ENCODE measurements around the gene NINL.

The NINL gene

GRCh38 chr20:25547063-25547462, 38.3 kb downstream of the NINL start:
- no peak for TF ChIP-seq CTCF (IDR thresholded peaks at IDR 0.05; ENCODE audit: insufficient read depth, low read depth, low read length, missing control alignments)
- no peak for DNase-seq (ENCODE audit: low read depth)
- H3K4me3 ChIP-seq (ENCODE audit: low read depth, low read length) = no peak overlapping the region

GRCh38 chr20:25546048-25546447, 39.3 kb downstream of the NINL start:
- H3K4me3 ChIP-seq (ENCODE audit: low read depth, low read length) = no peak overlapping the region
- no peak for TF ChIP-seq CTCF (IDR thresholded peaks at IDR 0.05; ENCODE audit: insufficient read depth, low read depth, low read length, missing control alignments)
- no peak for DNase-seq (ENCODE audit: low read depth)

- DNase-seq (ENCODE audit: low read depth) = no peak
- no peak overlapping the region for H3K4me3 ChIP-seq (ENCODE audit: low read depth, low read length)
- TF ChIP-seq CTCF (IDR thresholded peaks at IDR 0.05; ENCODE audit: insufficient read depth, low read depth, low read length, missing control alignments) = no peak
Observed at GRCh38 chr20:25545171-25545570, 40.2 kb downstream of the NINL start.

GRCh38 chr20:25544734-25545133, 40.6 kb downstream of the NINL start:
- TF ChIP-seq CTCF (IDR thresholded peaks at IDR 0.05; ENCODE audit: insufficient read depth, low read depth, low read length, missing control alignments) = no peak
- no peak overlapping the region for H3K4me3 ChIP-seq (ENCODE audit: low read depth, low read length)
- DNase-seq (ENCODE audit: low read depth) = no peak

- no peak overlapping the region for H3K4me3 ChIP-seq (ENCODE audit: low read depth, low read length)
- DNase-seq (ENCODE audit: low read depth) = no peak
- no peak for TF ChIP-seq CTCF (IDR thresholded peaks at IDR 0.05; ENCODE audit: insufficient read depth, low read depth, low read length, missing control alignments)
Observed at GRCh38 chr20:25544311-25544710, 41.0 kb downstream of the NINL start.

GRCh38 chr20:25543068-25543467, 42.3 kb downstream of the NINL start:
- no peak for TF ChIP-seq CTCF (IDR thresholded peaks at IDR 0.05; ENCODE audit: insufficient read depth, low read depth, low read length, missing control alignments)
- no peak for DNase-seq (ENCODE audit: low read depth)
- no peak overlapping the region for H3K4me3 ChIP-seq (ENCODE audit: low read depth, low read length)

- TF ChIP-seq CTCF (IDR thresholded peaks at IDR 0.05; ENCODE audit: insufficient read depth, low read depth, low read length, missing control alignments) = no peak
- no peak for DNase-seq (ENCODE audit: low read depth)
- no peak overlapping the region for H3K4me3 ChIP-seq (ENCODE audit: low read depth, low read length)
Observed at GRCh38 chr20:25541676-25542075, 43.7 kb downstream of the NINL start.

All from GM12865 (cell line).